RCC 7860 (cell line): Measurements from ENCODE around the gene SQSTM1.

Experiments used
- DNase-seq: peaks from one replicate; pipeline ENCODE4 v3.0.0-alpha.2; 2015; ENCODE audit warnings: low spot score
- FAIRE-seq: peaks from 2 replicates; lab custom pipeline; 2012; peaks lifted over from hg19 to GRCh38; lab: Jason Lieb, UNC

Gene SQSTM1

DNA sequence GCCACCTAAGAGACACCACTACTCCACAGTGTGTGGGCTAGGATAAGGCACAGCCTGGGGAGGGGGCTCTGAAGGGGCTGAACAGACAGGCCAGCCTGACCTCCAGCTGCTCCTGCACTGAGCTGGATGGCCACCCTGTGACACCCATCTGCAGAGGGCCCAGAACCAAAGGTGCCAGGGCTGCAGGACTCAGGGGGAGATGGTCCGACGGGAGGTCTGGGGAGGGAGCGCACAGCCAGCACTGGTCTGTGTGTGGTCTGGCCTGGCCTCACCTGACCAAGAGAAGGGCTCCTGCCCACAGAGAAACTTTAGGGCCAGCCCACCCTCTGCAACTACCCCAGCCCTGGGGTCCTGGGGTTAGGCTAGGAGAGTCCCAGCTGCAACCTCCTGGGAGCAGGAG is 26.1 kb upstream of the SQSTM1 start:
- DNase-seq (no peak), FAIRE-seq (no peak)

DNA sequence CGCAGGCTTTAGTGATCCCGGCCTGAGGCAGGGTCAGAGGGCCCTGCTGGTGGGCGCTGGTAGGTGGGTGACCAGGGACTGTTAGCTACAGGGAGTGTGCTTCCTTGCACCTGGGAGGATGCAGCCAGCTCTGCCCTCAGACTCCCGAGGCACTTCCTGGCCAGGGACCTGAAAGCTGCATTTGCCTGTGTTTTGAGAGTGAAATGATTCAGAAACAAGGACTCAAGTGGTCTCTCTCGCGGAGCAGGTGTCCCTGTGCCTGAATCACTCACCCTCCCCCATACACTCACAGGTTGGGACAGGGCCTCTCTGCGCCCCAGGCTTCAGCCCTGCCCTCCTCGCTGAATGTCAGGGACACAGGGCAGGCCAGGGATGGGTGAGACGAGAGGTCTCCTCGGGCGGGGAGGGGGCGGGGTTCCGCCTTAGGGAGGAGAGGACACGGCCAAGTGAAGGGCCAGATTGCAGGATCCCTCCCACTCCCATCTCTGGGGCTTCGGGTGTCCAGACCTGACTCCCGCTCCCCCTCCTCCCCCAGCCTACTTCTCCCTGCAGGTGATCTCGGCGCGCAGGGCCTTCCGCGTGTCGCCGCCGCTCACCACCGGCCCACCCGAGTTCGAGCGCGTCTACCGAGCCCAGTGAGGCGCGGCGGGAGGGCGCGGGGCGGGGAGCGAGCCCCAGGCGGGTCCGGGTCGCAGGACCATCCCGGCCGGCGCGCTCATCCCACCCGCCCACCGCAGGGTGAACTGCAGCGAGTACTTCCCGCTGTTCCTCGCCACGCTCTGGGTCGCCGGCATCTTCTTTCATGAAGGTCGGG is 25.4 kb upstream of the SQSTM1 start:
- DNase-seq = no peak
- no peak for FAIRE-seq

DNA sequence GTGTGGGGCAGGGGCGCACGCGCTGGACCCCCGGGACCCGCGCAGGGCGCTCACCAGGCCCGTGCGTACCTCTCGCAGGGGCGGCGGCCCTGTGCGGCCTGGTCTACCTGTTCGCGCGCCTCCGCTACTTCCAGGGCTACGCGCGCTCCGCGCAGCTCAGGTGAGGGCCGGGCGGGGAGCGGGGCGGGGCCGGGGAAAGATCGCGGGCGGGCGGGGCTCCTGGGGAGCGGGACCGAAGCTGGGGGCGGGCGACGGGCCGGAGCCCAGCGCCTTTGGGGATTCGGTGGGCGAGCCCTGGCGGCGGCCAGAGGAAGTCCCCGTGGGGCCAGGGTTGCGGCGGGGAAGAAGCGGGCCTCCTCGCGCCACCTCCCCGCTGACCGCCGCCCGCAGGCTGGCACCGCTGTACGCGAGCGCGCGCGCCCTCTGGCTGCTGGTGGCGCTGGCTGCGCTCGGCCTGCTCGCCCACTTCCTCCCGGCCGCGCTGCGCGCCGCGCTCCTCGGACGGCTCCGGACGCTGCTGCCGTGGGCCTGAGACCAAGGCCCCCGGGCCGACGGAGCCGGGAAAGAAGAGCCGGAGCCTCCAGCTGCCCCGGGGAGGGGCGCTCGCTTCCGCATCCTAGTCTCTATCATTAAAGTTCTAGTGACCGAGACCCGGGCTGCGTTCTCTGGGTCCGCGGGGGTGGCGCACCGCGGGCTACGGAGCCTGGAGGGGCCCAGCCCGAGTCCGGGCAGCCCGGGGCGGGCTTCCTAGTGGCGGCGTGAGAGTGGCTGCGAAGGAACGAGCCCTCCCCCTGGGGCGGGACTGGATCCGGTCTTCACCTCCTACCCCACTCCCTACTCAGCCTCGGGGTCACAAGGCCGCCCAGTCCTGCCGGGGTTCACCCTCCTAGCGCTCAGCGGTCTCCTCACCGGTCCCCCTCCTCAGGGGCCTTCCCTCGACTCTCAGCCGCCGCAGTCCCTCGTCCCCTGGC is 24.6 kb upstream of the SQSTM1 start:
- FAIRE-seq (no peak), DNase-seq (peak; percentile 68)

DNA sequence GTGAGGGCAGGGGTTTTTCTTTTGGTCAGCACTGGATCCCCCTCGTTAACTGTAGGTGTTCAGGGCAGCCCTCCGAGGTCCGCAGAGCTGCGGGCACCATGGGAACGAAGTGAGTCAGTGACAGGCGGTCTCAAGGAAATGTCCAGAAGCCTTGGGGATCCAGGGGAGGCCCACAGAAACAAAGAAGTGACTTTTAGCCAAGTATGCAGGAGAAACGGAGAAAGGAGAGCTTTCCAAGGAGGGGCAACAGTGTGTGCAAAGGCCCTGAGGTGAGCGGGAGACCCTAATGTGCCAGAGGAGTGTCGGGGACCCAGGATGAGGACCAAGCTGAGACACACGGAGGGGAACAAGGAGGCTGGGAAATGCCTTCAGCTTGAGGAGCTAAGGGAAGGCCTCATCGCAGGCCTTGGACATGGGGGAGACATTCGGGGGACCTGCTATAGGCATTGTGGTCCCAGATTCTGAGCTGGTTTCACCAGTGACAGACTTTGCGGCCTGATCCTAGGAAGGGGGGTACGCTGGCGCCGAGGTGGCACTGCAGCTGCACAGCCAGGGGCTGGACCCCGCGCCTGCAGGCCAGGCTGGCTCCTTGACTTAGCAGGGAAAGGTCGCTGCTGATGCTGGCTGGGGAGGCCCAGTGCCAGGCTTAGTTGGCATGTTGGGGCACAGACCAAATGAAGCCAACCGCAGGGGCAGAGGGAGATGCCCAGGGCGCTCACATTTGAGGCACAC is 23.7 kb upstream of the SQSTM1 start:
- no peak for FAIRE-seq
- no peak for DNase-seq

DNA sequence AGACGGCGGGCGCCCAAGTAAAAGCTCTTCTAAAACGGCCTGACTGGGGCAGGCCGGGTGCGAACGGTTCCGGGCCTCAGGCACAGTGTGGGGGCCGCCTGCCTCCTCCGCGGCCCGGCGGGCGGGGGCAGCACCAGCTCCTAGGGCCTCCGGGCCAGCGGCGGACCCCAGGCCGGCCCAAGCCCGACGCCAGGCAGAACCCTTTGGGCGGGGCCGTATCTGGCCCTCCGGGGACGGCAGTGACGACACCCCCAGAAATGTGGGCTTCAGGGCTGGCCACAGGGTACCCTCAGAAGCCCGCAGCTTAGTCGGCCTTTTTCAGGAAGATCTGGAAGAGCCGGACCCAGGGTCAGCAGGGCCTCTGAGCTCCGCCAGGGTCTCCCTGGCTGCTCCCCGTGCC is 23.0 kb upstream of the SQSTM1 start:
- no peak for DNase-seq
- no peak for FAIRE-seq

DNA sequence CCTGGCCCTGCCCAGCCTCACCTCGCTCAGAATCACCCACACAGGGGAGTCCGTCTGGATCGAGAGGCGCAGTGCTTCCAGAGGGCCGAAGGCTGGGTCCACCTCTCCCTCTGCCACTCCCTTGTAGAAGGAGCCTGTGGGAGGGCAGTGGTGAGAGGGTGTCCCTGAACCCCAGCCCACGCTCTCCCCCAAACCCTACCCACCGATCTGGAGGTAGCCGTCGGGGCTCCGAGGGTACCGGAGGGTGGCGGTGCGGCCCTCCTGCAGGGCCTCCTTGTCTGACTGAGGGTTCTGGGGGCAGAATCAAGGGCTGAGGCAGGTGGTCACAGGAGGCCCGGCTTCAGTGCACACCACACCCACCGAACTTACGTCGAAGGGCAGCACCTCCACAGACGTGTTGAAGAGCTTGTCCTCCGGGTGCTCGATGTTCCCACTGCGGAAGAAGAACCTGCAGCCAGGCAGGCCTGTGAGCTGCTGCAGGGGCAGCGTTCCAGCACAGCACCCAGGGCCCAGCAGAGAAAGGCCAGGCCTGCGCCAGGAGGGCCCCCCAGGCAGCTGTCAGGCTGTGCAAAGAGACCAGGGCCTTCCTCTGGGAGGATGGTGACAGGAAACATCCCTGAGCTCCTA is 22.4 kb upstream of the SQSTM1 start:
- FAIRE-seq (no peak), DNase-seq (no peak)

DNA sequence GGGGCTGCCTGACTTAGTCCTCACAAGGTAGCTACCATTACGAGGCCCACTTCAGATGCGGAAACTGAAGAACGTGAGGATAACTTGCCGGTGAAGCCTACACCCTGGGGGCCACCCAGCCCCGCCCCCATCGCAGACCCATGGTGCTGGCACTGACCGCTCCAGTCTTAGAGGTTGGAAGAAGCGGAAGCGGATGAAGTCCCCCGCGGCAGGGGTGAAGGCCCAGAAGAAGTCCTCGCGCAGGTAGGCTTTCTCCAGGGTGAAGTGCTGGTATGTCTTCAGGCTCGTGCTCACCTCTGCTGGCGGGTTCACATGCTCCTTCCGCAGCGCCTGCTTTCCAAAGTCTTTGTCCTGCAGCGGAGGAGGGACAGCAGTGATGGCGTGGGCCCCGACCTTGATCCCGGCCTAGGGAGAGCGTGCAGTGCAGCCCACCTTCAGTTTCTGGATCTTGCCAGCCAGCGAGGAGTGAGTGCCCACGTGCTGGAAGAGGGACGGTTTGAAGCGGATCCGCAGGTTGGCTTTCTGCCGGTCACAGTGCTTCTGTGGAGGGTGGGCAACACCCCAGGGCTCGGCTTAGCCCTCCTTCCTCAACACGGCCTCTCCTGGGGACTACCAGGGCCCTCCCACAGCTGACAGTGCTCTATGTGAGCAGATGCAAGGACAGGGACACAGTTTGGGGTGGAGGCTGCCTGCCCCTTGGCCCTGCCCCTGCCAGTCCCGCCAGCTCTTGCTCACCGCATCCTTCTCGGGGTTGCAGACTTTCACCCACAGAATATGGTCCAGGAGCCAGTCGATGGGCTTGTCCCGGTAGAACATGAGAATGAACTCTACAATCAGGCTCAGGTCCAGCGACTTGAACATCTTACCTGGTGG is 21.7 kb upstream of the SQSTM1 start:
- no peak for FAIRE-seq
- DNase-seq = no peak

DNA sequence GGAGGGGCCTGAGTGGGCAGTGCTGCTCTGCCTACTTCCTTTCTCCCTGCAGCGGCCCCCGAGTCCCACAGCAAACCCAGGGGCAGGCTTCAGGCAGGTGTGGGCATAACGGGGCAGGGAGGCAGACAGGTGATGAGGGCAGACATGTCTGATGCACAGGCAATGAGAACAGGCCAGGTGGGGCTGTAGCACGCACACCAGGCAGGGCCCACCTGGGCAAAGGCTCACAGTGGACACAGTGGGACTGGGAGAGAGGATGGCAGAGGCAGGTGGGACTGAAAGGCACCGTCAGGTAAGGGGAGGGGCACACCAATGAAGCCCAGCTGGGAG is 21.1 kb upstream of the SQSTM1 start:
- DNase-seq = no peak
- FAIRE-seq = no peak

DNA sequence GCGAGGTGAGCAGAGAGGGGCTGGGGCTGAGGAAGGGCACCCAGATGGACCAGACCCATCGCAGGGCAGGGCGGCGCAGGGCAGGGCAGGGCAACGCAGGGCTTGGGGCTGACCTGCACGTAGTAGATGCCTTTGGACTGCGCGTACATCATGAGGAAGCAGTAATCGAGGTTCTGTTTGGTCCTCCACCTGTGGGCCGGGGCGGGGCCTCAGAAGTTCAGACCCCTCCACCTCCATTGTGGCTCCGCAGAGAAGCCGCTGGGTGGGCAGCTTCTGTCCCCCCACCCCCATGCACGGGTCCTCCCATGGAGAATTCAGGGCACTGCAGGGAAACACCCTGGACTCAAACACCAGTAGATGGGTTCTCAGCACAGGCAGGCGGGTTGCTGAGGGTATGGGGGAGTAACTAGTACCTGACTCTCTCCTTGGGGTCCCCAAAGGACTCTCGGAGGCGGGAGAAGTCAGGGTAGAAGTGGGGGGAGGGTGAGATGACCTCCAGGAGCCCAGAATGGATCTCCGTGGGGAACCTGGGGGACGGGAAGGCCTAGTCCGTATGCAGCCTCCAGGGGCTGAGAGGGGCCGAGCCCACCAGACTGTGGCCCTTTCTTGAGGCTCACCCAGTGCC is 20.5 kb upstream of the SQSTM1 start:
- DNase-seq (no peak), FAIRE-seq (no peak)

DNA sequence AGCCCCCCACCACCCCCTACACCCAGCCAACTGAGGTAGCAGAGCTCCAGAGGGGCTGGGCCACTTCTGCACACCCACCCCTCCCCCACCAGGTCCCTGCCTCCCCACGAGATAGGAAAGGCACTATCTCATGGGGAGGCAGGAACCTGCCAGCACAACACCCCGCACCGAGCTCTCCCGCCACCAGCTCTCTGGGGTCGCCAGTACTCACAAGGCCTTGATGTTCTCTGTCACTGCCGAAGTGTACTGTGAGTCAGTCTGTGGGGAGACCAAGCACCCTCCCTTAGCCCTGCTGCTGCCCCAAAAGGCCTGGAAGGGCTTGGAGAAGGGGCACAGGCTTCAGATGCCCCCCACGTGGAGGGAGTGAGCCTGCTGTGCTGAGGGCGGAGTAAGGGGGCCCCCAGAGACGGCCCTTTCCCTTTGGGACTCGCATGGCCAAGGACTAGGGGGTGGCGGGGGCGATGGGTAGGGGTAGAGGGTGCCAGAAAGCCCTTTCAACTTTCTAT is 20.0 kb upstream of the SQSTM1 start:
- DNase-seq (no peak), FAIRE-seq (no peak)

DNA sequence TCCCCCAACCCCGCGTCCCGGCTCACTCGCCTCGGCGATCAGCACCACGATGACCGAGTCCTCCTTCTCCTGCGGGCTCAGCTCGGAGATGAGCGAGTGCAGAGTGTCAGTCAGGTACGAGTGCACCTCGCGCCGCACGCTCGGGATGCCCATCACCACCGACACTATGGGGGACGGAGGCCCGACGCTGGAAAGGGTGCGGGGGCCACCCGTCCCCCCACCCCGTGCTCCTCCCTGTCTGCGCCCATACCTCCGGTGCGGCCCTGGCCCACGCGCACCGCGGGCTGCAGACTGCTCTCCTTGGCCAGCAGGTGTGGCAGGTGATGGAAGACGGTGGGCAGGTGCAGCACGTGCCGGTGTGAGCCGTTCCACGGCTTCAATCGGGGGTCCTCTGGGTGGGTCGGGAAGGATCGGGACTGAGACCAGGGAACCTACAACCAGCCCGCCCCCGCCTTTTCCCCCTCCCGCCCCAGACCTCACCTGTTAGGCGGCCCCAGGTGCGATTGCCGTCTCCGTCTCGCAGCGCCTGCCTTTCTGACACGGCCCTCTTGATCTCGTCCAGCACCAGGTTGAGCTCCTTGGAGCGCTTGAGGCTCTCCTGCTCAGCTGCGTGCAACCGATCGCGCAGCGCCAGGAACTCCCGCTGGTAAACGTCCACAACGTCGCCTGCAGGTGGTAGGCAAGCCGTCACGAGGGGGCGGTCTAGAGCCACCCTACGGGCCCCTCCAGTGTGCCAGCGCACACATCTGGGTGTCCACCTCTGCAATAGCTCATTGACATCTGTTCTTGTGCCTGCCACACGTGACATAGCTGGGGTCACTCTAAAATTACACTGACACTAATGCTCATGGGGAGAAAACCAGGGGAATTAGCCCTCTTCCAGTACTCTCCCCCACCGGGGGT is 19.1 kb upstream of the SQSTM1 start:
- DNase-seq = no peak
- FAIRE-seq = no peak

DNA sequence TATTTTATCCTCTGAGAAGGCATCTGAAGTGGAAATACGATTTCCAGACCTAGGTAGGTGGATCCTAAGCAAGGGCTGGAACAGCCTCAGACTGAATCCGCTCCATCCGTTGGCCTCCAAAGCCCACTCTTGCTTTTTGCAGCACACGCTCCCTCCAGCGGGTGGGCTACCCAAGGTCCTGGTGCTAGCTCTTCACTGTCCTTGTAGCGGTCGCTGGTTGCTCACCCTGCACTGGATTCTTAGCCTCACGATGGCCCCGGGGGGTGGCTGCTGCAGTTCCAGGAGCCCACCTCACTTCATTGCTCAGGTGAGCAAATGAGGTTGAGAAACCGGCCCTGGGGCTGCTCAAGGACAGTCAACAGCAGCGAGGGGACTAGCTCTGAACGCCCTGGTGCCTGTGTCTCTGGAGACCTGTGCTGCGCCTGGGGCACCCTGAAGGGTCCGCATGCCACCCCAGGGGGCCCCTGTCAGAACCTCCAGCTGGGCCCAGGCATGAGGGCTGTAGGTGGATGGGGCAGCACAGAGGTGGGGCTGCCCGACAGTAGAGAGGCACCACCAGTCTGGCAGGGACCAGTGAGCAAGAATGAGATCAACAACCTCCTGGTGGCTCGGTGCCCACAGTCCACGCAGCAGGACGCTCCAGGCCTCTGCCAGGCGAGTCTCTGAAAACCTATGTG is 18.4 kb upstream of the SQSTM1 start:
- DNase-seq = no peak
- FAIRE-seq = no peak

DNA sequence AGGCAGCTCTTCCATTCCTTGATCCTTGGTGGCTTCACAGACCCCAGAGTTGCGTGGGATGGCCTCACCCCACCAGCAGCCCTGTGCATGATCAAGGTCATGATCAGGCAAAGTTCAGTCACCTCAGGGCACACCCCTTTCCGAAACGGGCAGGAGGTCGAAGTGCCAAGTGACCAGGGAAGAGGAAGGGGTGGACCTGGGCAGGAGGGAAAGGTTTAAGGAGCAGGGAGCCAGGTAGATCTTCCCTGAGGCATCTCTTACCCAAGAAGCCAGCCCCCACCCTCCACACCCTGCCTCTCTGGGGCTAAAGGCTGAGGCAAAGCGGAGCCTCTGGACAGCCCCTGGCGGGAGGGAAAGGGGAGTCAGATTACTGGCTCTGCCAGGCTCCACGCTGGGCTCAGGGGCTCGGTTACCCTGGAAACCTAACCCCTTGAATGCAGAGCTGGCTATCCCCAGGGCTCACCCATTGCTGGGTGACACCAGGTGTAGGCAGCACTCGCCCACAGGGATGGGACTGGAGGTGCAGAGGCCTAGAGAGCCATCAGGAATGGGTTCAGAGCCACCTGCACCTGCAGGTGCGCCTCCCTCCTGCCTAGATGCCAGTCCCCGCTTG is 17.6 kb upstream of the SQSTM1 start:
- FAIRE-seq = no peak
- no peak for DNase-seq

DNA sequence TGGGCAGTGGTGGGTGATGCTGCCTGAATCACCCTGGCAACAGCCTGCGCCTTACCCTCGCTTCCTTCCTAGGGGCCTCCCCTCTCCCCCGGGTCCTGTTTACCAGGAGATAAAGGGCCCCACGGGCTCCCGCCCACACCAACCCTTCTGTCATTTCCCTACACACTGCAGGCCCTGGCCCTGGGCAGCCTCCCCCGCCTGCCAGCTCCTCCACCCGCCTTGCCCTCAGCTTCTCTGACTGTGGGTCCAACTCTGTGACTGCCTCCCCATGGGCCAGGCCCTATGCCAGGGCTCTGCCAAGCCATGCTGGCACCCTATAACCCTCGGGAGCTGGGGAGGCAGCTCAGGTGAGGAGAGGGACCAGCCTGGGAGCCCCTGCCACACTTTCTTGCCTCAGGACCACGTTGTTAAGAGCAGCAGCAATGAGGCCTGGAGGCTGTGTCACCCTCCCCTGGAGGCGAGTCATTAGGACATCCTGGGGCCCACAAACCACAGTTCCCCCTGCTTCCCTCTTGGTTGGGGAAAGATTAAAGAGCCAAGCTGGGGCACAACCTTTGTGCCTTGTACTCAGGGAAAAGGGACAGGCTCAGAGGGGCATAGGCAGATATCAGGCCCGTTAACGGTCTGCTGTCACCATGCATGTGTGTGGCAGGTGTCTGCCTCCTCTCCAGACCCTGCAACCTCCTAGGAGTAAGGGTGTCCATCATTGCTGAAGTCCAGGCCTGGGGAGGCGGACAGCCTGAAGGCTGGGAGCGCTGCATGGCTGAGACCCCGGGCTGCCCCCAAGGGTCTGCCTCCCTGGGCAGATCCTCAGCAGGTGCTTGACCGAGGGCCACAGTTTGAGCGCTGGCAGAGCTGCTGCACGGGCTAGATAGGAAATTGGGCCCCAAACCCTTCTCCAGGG is 16.8 kb upstream of the SQSTM1 start:
- DNase-seq (no peak), FAIRE-seq (no peak)

DNA sequence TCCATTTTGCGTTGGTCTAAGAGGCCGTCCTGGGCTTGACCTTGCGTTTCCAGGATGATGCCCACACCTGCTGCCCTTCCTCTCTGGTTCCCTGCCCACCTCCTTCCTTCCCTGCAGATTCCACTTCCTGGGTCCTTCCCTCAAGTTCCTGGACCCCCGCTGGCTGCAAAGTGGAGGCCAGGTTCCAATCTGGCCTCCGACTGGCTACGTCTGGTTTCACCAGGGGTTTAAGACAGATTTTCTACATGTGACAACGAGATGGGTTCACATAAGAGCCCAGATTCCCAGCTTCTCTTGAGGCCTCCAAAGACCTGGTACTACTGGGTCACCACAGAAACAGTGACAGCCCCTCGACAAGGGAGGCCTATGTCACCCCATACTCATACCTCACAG is 16.2 kb upstream of the SQSTM1 start:
- no peak for FAIRE-seq
- no peak for DNase-seq

DNA sequence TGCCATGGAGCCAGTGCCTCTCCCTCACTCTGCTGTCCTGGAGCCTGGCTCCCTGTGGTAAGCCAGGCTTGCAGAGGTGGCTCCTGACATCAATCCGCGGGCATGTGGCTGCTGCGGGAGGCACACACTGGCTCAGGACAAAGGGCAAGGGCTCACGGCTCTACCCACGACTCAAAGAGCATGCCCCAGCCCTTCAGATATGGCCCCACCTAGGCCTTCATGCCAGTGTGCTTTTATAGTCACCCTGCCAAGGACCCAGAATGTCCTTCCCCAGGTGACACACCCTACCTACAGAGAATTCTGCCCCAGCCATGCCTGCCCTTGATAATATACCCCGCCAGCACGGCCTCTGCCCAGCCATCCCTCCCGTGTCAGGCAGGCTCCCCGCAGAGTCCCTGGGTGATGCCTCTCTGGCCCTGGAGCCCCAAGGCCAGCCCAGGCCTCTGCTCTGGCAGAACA is 15.6 kb upstream of the SQSTM1 start:
- no peak for FAIRE-seq
- no peak for DNase-seq
